Hematopoietic multipotent progenitor cell (in vitro differentiated cells): ENCODE measurements around the gene ZNF574. TPM values are rescaled to one million over a fixed set of nuclear protein-coding genes. Genes with fewer than 3 reads are reported as not detected.
"Not testable (repeated sequence)": the region's sequence is repeated elsewhere in the genome, so short reads cannot be mapped to it uniquely, and the experiment has no call there.

Experiments used
- DNase-seq, 3 donors: peaks; one replicate each; pipeline ENCODE4 v3.0.0-alpha.2; 2011 to 2015; ENCODE audit warnings: low read depth in 2 of 3, low spot score in 2 of 3
- total RNA-seq: library from RNA; depleted of rRNA; stranded (reverse); fragments of >200 nt; gene quantifications from one replicate; pipeline ENCODE4 v1.2.3, GENCODE V29; 2012

The ZNF574 gene
- total RNA-seq, 1 donor: 67.6 TPM

DNA sequence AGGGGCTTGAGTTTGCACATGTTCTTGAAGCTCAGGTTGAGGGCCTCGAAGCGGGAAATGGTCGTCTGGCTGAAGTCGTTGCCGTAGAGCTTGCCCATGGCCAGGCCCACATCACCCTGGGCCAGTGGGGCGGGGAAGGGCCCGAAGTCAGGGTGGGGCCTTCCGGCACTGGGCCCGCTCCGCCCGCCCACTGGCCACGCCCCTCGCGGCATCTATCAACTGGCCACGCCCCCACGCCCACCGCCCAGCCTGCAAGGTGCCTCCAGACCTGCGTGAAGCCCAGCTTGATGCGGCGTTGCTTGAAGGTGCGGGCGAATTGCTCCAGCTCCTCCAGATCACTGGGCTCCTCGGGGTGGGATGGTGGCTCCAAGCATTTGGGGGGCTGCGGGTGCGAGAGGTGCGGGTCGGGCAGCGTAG, 19.9 kb downstream of the ZNF574 start:
- no peak for DNase-seq

GRCh38 chr19:42096255-42096837, 20.4 kb downstream of the ZNF574 start:
- DNase-seq: no peak

DNA sequence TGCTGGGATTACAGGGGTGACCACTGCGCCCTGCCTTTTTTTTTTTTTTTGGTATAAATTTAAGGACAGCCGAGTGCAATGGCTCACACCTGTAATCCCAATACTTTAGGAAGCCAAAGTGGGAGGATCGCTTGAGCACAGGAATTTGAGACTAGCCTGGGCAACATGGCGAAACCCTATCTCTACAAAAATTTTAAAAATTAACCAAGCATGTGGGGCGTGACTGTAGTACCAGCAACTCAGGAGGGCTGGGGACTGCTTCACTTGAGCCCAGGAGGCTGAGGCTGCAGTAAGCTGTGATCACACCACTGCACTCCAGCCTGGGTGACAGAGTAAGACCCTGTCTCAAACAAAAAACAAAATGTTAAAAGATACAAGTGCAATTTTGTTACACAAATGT, 21.5 kb downstream of the ZNF574 start:
- DNase-seq: no peak

DNA sequence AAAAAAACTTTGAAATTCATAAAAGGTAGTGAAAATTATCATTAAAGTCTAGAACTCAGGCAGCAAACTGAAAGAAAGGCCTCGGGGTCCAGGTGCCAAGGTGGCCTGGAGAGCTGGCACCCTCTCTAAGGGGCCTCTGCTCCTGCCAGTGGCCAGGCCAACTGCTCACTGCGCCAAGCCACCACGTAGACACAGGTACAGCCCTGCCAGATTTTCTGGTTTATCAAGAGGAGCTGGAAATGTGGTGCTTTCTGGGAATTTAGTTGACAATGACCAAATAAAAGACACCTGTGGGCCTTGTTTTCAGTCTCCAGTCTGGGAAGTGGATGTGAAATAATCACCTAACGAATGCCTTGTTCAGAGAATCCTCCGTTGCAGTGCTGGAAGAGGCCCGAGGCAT, 22.8 kb downstream of the ZNF574 start:
- no peak for DNase-seq

- DNase-seq: no peak
Observed at GRCh38 chr19:42099336-42099925, 23.5 kb downstream of the ZNF574 start.

DNA sequence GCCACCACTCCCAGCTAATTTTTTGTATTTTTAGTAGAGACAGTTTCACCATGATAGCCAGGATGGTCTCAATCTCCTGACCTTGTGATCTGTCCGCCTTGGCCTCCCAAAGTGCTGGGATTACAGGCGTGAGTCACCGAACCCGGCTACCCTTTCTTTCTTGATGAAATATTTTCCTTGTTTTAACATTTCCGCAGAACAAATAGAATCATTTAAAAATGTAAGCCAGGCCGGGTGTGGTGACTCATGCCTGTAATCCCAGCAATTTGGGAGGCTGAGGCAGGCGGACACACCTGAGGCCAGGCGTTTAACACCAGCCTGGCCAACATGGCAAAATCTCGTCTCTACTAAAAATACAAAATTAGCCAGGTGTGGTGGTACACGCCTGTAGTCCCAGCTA, 24.3 kb downstream of the ZNF574 start:
- DNase-seq: not testable (repeated sequence)

DNA sequence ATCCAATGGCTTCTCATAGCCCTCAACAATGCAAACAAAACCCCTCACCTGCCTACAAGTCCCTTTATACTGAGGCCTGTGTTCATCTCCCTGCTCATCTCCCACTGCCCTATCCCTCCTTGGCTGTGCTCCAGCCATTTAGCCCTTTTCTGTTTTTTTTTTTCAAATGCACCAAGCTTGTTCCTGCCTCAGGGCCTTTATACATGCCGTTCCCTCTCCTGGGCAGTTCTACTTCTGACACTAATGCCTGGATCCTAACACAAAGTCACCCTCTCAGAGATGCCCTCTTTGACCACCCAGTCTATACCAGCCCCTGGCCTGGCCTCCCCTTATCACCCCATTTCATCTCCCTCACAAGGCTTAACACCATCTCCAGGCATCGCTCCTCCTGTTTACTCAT, 26.9 kb downstream of the ZNF574 start:
- DNase-seq: no peak

DNA sequence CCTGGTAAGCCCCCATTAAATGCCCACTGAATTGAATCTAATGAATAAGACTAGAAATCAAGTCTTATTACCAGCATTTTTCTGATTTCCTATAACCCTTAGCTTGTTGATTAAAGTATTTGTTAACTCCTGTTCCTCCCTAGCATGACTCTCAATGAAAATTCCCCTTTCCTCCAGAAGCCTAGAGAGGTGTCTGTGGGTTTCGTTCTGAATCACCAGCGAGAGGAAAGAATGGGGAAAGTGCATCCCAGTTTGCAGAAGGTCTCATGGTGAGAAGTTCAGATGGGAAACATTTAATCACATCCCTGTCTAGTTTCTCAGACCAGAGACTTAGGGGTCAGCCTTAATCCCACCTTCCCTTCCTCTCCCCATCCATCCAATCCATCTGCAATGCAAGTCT, 29.4 kb downstream of the ZNF574 start:
- no peak for DNase-seq

DNA sequence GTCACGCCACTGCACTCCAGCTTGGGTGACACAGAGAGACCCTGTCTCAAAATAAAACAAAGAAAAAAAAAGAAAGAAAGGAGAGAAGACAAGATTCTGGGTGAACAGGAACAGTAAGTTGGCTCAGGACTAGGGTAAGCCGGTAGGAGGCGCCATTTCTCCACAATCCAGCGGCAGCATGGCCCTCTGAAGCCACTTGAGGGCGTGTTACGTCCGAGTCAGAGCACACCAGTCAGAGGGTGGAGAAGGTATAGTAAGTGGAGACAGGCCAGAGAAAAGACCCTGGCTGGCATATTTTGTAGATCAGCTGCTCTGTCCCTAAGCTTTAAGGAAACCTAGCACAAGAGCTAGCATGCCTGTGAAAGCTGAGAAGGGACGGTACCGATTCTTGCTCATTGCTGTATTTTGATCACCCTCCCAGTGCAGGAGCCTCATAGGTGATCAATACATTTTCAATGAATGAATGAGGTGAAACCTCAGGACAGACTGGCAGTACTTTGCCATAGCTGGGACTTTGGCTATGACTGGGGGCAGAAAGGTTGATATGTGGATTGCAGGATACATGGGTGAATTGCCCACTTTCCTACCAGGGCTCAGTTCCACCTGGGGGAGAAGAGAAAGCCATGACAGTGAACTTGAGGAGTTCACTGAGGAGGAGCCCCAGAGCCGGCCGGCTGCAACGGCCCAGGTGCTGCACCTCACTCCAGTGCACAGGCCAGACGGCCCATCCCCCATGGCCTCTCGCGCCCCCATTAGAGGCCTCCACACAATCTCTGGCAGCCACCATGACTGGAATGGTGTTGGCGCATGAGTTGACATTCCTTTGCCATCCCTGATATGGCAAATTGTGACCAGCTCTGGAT, 32.8 kb downstream of the ZNF574 start:
- peak; percentile 68 to 94 (median 88) for DNase-seq

- no peak for DNase-seq
Observed at GRCh38 chr19:42109896-42110295, 33.9 kb downstream of the ZNF574 start.

GRCh38 chr19:42110658-42111057, 34.7 kb downstream of the ZNF574 start:
- DNase-seq: no peak

GRCh38 chr19:42111384-42111783, 35.4 kb downstream of the ZNF574 start:
- DNase-seq: no peak

- DNase-seq: no peak
Observed at GRCh38 chr19:42111811-42112210, 35.8 kb downstream of the ZNF574 start.

GRCh38 chr19:42113641-42114348, 37.8 kb downstream of the ZNF574 start:
- DNase-seq: no peak

GRCh38 chr19:42114412-42114811, 38.4 kb downstream of the ZNF574 start:
- no peak for DNase-seq

DNA sequence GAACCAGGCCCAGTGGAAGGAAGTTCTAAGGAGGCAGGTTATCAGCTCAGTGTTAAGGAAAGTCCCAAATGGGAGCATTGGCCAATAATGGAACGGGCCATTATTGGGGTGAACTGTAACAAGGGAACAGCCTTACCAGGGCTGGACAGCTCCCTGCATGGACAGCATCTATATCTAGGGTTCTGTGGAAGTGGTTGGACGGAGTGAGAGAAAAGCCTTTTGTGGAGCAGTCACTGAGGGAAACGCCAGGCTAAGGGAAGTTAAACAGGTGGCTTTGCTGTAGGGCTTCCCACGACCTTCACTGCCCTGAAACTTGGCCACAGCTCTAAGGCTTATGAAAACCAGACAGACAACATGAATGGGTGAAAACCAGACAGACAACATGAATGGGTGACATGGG, 39.3 kb downstream of the ZNF574 start:
- DNase-seq: no peak

- DNase-seq: no peak
Observed at GRCh38 chr19:42115705-42116104, 39.7 kb downstream of the ZNF574 start.

DNA sequence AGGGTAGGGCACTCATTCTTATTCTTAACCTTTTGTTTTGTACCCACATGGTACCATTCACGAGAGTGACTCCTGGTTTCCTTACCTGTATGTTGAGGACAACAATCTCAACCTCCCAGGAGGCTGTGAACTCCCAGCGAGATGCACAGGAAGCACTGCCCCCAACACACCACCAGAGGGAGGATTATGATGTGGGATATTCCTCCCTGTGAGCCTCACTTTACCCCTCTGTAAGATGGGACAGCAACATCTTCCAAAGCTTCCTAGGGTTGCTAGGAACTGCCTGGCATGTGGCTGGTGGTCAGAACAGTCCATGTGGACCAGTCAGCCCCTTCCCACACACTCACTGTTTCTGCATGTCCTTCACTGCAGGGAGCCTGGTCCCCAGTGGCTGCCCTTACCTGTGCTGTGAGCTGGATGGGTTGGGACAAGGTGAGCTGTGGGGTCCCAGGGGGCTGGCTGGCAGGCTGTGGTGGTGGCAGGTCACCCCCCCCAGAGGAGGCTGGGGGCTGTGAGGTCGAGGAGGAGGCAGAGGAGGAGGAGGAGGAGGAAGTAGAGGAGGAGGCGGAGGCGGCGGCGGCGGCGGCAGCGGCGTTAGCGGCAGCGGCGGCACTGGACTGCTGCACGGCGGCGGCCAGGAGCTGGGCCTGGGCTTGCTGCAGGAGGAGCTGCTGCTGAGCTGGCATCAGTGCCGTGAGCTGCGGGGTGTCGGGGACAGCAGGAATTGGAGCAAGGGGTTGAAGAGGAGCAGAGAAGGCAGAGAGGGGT, 40.5 kb downstream of the ZNF574 start:
- DNase-seq: no peak

DNA sequence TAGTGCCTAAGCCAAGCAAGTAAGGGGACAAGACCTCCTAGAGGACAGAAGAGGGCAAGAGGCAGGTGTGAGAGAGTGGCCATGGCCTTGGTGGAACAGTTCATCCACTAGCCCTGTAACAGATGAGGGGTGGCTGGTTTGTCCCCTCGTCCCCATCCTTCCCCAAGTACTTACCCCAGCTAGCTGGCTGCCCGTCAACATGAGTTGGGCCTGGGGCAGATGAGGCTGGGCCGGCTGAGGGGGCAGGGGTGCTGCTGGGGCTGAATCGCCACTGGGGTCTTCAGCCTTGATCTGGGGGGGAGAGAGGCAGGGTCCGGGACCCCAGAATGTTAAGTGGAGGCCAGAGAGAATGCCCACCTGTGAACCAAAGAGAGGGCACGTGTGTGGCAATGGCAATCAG, 41.1 kb downstream of the ZNF574 start:
- DNase-seq: no peak

GRCh38 chr19:42120276-42120980, 44.5 kb downstream of the ZNF574 start:
- DNase-seq: no peak
